ACHN (cell line): ENCODE data around the gene NRG2.

Experiments
- DNase-seq: peaks from one replicate; pipeline ENCODE4 v3.0.0-alpha.2; 2015
- in situ Hi-C: cut with HindIII; loops from 2 replicates; pipeline ENCODE4 v1.10.0; 2017; ENCODE audit warnings: low sequenced_read_pairs, low pct_ligation_motif_present, low pct_unique_long_range_greater_than_20kb

NRG2 gene

GRCh38 chr5:139817970-139818369, 225.1 kb downstream of the NRG2 start:
- in situ Hi-C loops = no loop called here

GRCh38 chr5:139817362-139817761, 225.7 kb downstream of the NRG2 start:
- in situ Hi-C loops = no loop called here
- no peak for DNase-seq

More at GRCh38 chr5:139817970-139818369, 225.1 kb downstream of the NRG2 start:
- DNase-seq = no peak

- no peak for DNase-seq
- in situ Hi-C loops = no loop called here
Measured at GRCh38 chr5:139816566-139816965, 226.5 kb downstream of the NRG2 start.

GRCh38 chr5:139814704-139815280, 228.3 kb downstream of the NRG2 start:
- in situ Hi-C loops = no loop called here
- DNase-seq = no peak

GRCh38 chr5:139814191-139814601, 228.9 kb downstream of the NRG2 start:
- no peak for DNase-seq
- in situ Hi-C loops = no loop called here

GRCh38 chr5:139812836-139813805, 230.0 kb downstream of the NRG2 start:
- no peak for DNase-seq
- in situ Hi-C loops = no loop called here

- in situ Hi-C loops = no loop called here
- no peak for DNase-seq
Measured at GRCh38 chr5:139812323-139812722, 230.8 kb downstream of the NRG2 start.

- DNase-seq = no peak
- in situ Hi-C loops = no loop called here
Measured at GRCh38 chr5:139811274-139811607, 231.9 kb downstream of the NRG2 start.

GRCh38 chr5:139810341-139811273, 232.5 kb downstream of the NRG2 start:
- in situ Hi-C loops = no loop called here
- DNase-seq = no peak

- in situ Hi-C loops = no loop called here
- DNase-seq = no peak
Measured at GRCh38 chr5:139809331-139809810, 233.7 kb downstream of the NRG2 start.

GRCh38 chr5:139808481-139809330, 234.4 kb downstream of the NRG2 start:
- DNase-seq = peak; percentile 45
- in situ Hi-C loops = no loop called here

GRCh38 chr5:139807647-139808030, 235.5 kb downstream of the NRG2 start:
- DNase-seq = no peak
- in situ Hi-C loops = no loop called here

- in situ Hi-C loops = no loop called here
- DNase-seq = no peak
Measured at GRCh38 chr5:139806726-139807646, 236.1 kb downstream of the NRG2 start.

- in situ Hi-C loops = no loop called here
- DNase-seq = no peak
Measured at GRCh38 chr5:139806111-139806510, 237.0 kb downstream of the NRG2 start.

GRCh38 chr5:139805545-139805944, 237.6 kb downstream of the NRG2 start:
- in situ Hi-C loops = no loop called here
- DNase-seq = no peak

- in situ Hi-C loops = no loop called here
- DNase-seq = no peak
Measured at GRCh38 chr5:139804800-139805397, 238.2 kb downstream of the NRG2 start.

- in situ Hi-C loops = no loop called here
- DNase-seq = no peak
Measured at GRCh38 chr5:139803978-139804377, 239.1 kb downstream of the NRG2 start.
